GM23248 (cell line): ENCODE results near the gene ERLEC1.

Source experiments
- EZH2 ChIP-seq: fragments of 200-600 bp; sonication (generic); IDR thresholded peaks from 2 replicates; pipeline ENCODE4 v1.6.1; 2018; ENCODE audit warnings: antibody characterized with exemption, mild to moderate bottlenecking; ENCODE audit not compliant: insufficient read depth, poor library complexity, severe bottlenecking
- EZH2phosphoT487 ChIP-seq: fragments of 200-600 bp; sonication (generic); IDR thresholded peaks from 2 replicates; pipeline ENCODE4 v1.6.1; 2018; ENCODE audit warnings: antibody characterized with exemption, moderate library complexity, mild to moderate bottlenecking, low read depth; ENCODE audit not compliant: insufficient read depth

DNA sequence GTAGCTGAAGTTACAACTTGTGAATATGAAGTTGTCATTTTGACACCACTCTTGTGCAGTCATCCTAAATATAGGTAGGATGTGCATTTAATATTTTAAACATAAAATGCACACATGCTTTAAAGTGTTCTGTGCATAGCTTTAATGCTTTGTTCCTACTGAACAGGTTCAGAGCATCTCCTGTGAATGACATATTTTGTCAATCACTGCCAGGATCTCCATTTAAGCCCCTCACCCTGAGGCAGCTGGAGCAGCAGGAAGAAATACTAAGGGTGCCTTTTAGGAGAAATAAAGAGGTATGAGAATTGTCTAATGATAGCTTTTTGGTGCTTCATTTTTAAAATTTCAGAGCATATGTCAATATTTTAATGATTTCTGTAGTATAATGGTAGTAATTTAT is 14.7 kb downstream of the ERLEC1 start:
- TF ChIP-seq EZH2 (no peak), EZH2phosphoT487 (no peak)
